Measurements from ENCODE around the gene DUSP10.

Gene DUSP10

GRCh38 chr1:221699978-221700519, 41.8 kb downstream of the DUSP10 start:
- H3K9ac ChIP-seq (ENCODE audit: low read length) = no peak overlapping the region
- H2AFZ ChIP-seq (ENCODE audit: low read length) = no peak overlapping the region
- no peaks in the 10 kb centered on the region for H3F3A ChIP-seq (ENCODE audit: insufficient read depth, low read length)
- no peak overlapping the region for H3K4me3 ChIP-seq (ENCODE audit: low read depth, low read length, poor library complexity, severe bottlenecking)
- no peak for TF ChIP-seq EZH2 (IDR thresholded peaks at IDR 0.05; ENCODE audit: borderline replicate concordance, low read length)
- TF ChIP-seq CTCF (IDR thresholded peaks at IDR 0.05; ENCODE audit: low read length) = no peak
- H3K27me3 ChIP-seq (ENCODE audit: insufficient read depth, low read length) = no peaks in the 10 kb centered on the region
- no peaks in the 10 kb centered on the region for H4K20me1 ChIP-seq (ENCODE audit: insufficient read depth, low read length)
- no peaks in the 10 kb centered on the region for H3K9me3 ChIP-seq (ENCODE audit: low read length)
- H3K27ac ChIP-seq (ENCODE audit: low read depth, low read length, poor library complexity, severe bottlenecking) = no peak overlapping the region
- H3K4me1 ChIP-seq (ENCODE audit: insufficient read depth, low read length, severe bottlenecking) = no peaks in the 10 kb centered on the region
- H3K36me3 ChIP-seq (ENCODE audit: insufficient read depth, low read length) = peaks cover 37% of the 10 kb centered on the region
- H3K79me2 ChIP-seq (ENCODE audit: insufficient read depth, low read length) = no peaks in the 10 kb centered on the region
- no peak overlapping the region for H3K4me2 ChIP-seq (ENCODE audit: low read length)
- no peaks in the 10 kb centered on the region for H3K9me2 ChIP-seq (ENCODE audit: low read depth, low read length)

DNA sequence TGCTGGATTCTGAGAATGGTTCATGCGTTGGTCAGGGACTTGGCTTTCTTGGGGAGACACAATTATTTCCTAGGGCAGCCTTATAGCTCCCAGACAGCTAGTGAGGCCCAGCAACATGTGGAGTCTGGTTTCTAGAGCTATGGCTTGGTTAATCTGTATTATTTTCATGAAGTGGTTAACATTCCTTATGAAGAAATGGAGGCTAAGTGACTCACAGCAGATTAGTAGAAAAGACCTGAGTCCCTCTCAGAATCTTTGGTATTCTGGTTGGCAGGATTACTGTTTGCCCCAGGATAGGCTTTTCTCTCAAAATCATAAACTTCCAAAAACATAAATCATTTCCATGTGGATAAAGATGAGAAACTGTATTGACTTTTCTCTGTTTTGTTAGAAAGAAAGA, 42.3 kb downstream of the DUSP10 start:
- H3K27ac ChIP-seq (ENCODE audit: low read depth, low read length, poor library complexity, severe bottlenecking) = no peak overlapping the region
- no peak for TF ChIP-seq EZH2 (IDR thresholded peaks at IDR 0.05; ENCODE audit: borderline replicate concordance, low read length)
- TF ChIP-seq CTCF (IDR thresholded peaks at IDR 0.05; ENCODE audit: low read length) = no peak
- H3K79me2 ChIP-seq (ENCODE audit: insufficient read depth, low read length) = no peaks in the 10 kb centered on the region
- no peaks in the 10 kb centered on the region for H3F3A ChIP-seq (ENCODE audit: insufficient read depth, low read length)
- H3K9me2 ChIP-seq (ENCODE audit: low read depth, low read length) = no peaks in the 10 kb centered on the region
- no peak overlapping the region for H3K4me2 ChIP-seq (ENCODE audit: low read length)
- H2AFZ ChIP-seq (ENCODE audit: low read length) = no peak overlapping the region
- H3K9ac ChIP-seq (ENCODE audit: low read length) = no peak overlapping the region
- H3K36me3 ChIP-seq (ENCODE audit: insufficient read depth, low read length) = peaks cover 35% of the 10 kb centered on the region
- no peak overlapping the region for H3K4me3 ChIP-seq (ENCODE audit: low read depth, low read length, poor library complexity, severe bottlenecking)
- H3K4me1 ChIP-seq (ENCODE audit: insufficient read depth, low read length, severe bottlenecking) = no peaks in the 10 kb centered on the region
- no peaks in the 10 kb centered on the region for H4K20me1 ChIP-seq (ENCODE audit: insufficient read depth, low read length)
- H3K9me3 ChIP-seq (ENCODE audit: low read length) = no peaks in the 10 kb centered on the region
- H3K27me3 ChIP-seq (ENCODE audit: insufficient read depth, low read length) = no peaks in the 10 kb centered on the region

GRCh38 chr1:221698579-221699349, 43.1 kb downstream of the DUSP10 start:
- no peak overlapping the region for H3K9ac ChIP-seq (ENCODE audit: low read length)
- no peaks in the 10 kb centered on the region for H3K79me2 ChIP-seq (ENCODE audit: insufficient read depth, low read length)
- no peaks in the 10 kb centered on the region for H3K27me3 ChIP-seq (ENCODE audit: insufficient read depth, low read length)
- H3K9me3 ChIP-seq (ENCODE audit: low read length) = no peaks in the 10 kb centered on the region
- H3K36me3 ChIP-seq (ENCODE audit: insufficient read depth, low read length) = peaks cover 27% of the 10 kb centered on the region; the same call in 1 of the 2 replicates
- H4K20me1 ChIP-seq (ENCODE audit: insufficient read depth, low read length) = no peaks in the 10 kb centered on the region
- H3K4me2 ChIP-seq (ENCODE audit: low read length) = no peak overlapping the region
- no peak overlapping the region for H3K4me3 ChIP-seq (ENCODE audit: low read depth, low read length, poor library complexity, severe bottlenecking)
- H3F3A ChIP-seq (ENCODE audit: insufficient read depth, low read length) = no peaks in the 10 kb centered on the region
- no peaks in the 10 kb centered on the region for H3K9me2 ChIP-seq (ENCODE audit: low read depth, low read length)
- no peak overlapping the region for H3K27ac ChIP-seq (ENCODE audit: low read depth, low read length, poor library complexity, severe bottlenecking)
- TF ChIP-seq EZH2 (IDR thresholded peaks at IDR 0.05; ENCODE audit: borderline replicate concordance, low read length) (no peak), CTCF (IDR thresholded peaks at IDR 0.05; ENCODE audit: low read length) (no peak)
- H2AFZ ChIP-seq (ENCODE audit: low read length) = no peak overlapping the region
- H3K4me1 ChIP-seq (ENCODE audit: insufficient read depth, low read length, severe bottlenecking) = no peaks in the 10 kb centered on the region

All from OCI-LY1 (cell line).